ENCODE results near the gene ARPC5L. TPM values are rescaled to one million over a fixed set of nuclear protein-coding genes. Genes with fewer than 3 reads are reported as not detected.

Gene ARPC5L
- total RNA-seq, 2 experiments from 2014 or later = 51.9 to 95.9 TPM

Other genes starting within 250 kb of the ARPC5L start
- 1 to 10 TPM in 1 of 2 experiments, under 1 TPM in 1; 0.82 to 1.1 TPM for gene NR6A1, start 90.8 kb upstream of the ARPC5L start, total RNA-seq
- gene OLFML2A, start 85.0 kb upstream of the ARPC5L start, total RNA-seq = under 1 TPM in 1 of 2 experiments, not detected in 1; 0.05 TPM
- not detected for gene WDR38, start 8.7 kb upstream of the ARPC5L start, total RNA-seq
- 1,000 to 10,000 TPM; 2,227 to 2,561 TPM for gene RPL35, start 173 bp upstream of the ARPC5L start, total RNA-seq
- 10 to 100 TPM; 17.4 to 18.3 TPM for gene GOLGA1, start 79.0 kb downstream of the ARPC5L start, total RNA-seq